ENCODE measurements around the gene C16orf86. TPM values are rescaled to one million over a fixed set of nuclear protein-coding genes. Genes with fewer than 3 reads are reported as not detected.

The C16orf86 gene
- total RNA-seq, 2 donors from 2014 or later, result 1.1 to 1.4 TPM

GRCh38 chr16:67648088-67648763, 18.4 kb upstream of the C16orf86 start:
- DNase-seq, result no peak
- Histone ChIP-seq H3K27me3 (peaks cover 54% of the 10 kb centered on the region), H3K36me3 (no peaks in the 10 kb centered on the region), H3K9ac (ENCODE audit: low read depth in 2 of 2, low read length in 2 of 2) (no peak overlapping the region), H3K4me3 (no peak overlapping the region), H3K4me1 (no peaks in the 10 kb centered on the region), H3K27ac (no peak overlapping the region), H3K9me3 (no peaks in the 10 kb centered on the region)
- intact Hi-C loops (cut with DNase I), result loop anchor here (5.0 kb wide), 1 partner anchor 76 kb away; no protein-coding TSS in a partner anchor
- TF ChIP-seq, protein P1, sequence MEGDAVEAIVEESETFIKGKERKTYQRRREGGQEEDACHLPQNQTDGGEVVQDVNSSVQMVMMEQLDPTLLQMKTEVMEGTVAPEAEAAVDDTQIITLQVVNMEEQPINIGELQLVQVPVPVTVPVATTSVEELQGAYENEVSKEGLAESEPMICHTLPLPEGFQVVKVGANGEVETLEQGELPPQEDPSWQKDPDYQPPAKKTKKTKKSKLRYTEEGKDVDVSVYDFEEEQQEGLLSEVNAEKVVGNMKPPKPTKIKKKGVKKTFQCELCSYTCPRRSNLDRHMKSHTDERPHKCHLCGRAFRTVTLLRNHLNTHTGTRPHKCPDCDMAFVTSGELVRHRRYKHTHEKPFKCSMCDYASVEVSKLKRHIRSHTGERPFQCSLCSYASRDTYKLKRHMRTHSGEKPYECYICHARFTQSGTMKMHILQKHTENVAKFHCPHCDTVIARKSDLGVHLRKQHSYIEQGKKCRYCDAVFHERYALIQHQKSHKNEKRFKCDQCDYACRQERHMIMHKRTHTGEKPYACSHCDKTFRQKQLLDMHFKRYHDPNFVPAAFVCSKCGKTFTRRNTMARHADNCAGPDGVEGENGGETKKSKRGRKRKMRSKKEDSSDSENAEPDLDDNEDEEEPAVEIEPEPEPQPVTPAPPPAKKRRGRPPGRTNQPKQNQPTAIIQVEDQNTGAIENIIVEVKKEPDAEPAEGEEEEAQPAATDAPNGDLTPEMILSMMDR (IDR thresholded peaks at IDR 0.05), result no peak

GRCh38 chr16:67648764-67649407, 17.7 kb upstream of the C16orf86 start:
- no peak overlapping the region for H3K9ac ChIP-seq (ENCODE audit: low read depth in 2 of 2, low read length in 2 of 2)
- no peaks in the 10 kb centered on the region for H3K4me1 ChIP-seq

GRCh38 chr16:67649494-67649931, 17.1 kb upstream of the C16orf86 start:
- Histone ChIP-seq H3K9ac (ENCODE audit: low read depth in 2 of 2, low read length in 2 of 2) (no peak overlapping the region), H3K27ac (no peak overlapping the region), H3K4me3 (no peak overlapping the region), H3K4me1 (no peaks in the 10 kb centered on the region), H3K27me3 (peaks cover 67% of the 10 kb centered on the region), H3K36me3 (no peaks in the 10 kb centered on the region), H3K9me3 (no peaks in the 10 kb centered on the region)
- no peak for DNase-seq
- TF ChIP-seq, protein P1 (IDR thresholded peaks at IDR 0.05), result no peak
- intact Hi-C loops (cut with DNase I), result loop anchor here (5.0 kb wide), 1 partner anchor 77 kb away; no protein-coding TSS in a partner anchor

More at GRCh38 chr16:67648764-67649407, 17.7 kb upstream of the C16orf86 start:
- Histone ChIP-seq H3K36me3 (no peaks in the 10 kb centered on the region), H3K4me3 (no peak overlapping the region), H3K27ac (no peak overlapping the region), H3K27me3 (peaks cover 61% of the 10 kb centered on the region), H3K9me3 (no peaks in the 10 kb centered on the region)
- DNase-seq, result no peak
- TF ChIP-seq, protein P1 (IDR thresholded peaks at IDR 0.05), result no peak
- intact Hi-C loops (cut with DNase I), result loop anchor here (5.0 kb wide), 1 partner anchor 77 kb away; no protein-coding TSS in a partner anchor

GRCh38 chr16:67650023-67650422, 16.6 kb upstream of the C16orf86 start:
- TF ChIP-seq, protein P1 (IDR thresholded peaks at IDR 0.05), result no peak
- peaks cover 67% of the 10 kb centered on the region for H3K27me3 ChIP-seq
- H3K4me3 ChIP-seq, result no peak overlapping the region
- DNase-seq, result no peak
- H3K36me3 ChIP-seq, result no peaks in the 10 kb centered on the region
- intact Hi-C loops (cut with DNase I), result loop anchor here (10.0 kb wide), 1 partner anchor 105 kb away; no protein-coding TSS in a partner anchor
- H3K27ac ChIP-seq, result no peak overlapping the region
- no peaks in the 10 kb centered on the region for H3K4me1 ChIP-seq
- no peaks in the 10 kb centered on the region for H3K9me3 ChIP-seq
- H3K9ac ChIP-seq (ENCODE audit: low read depth in 2 of 2, low read length in 2 of 2), result no peak overlapping the region

- Histone ChIP-seq H3K4me3 (no peak overlapping the region), H3K27me3 (peaks cover 61% of the 10 kb centered on the region), H3K9me3 (no peaks in the 10 kb centered on the region), H3K9ac (ENCODE audit: low read depth in 2 of 2, low read length in 2 of 2) (no peak overlapping the region), H3K4me1 (no peaks in the 10 kb centered on the region), H3K36me3 (no peaks in the 10 kb centered on the region), H3K27ac (no peak overlapping the region)
- intact Hi-C loops (cut with DNase I), result loop anchor here (10.0 kb wide), 1 partner anchor 106 kb away; no protein-coding TSS in a partner anchor
- TF ChIP-seq, protein P1 (IDR thresholded peaks at IDR 0.05), result no peak
- no peak for DNase-seq
Observed at GRCh38 chr16:67651039-67651438, 15.6 kb upstream of the C16orf86 start.

Measured in colonic mucosa (tissue), 4 donors.